NCI-H510A treated with DMSO at 0.1 percent for 48 hours (cell line): ENCODE data around the gene GDPD4.

ENCODE experiments used
- DNase-seq: peaks from one replicate; lab custom pipeline; 2025; lab: John Stamatoyannopoulos, UW

The GDPD4 gene

GRCh38 chr11:77244277-77245027, 57.0 kb downstream of the GDPD4 start:
- DNase-seq: no peak

GRCh38 chr11:77236901-77237300, 64.6 kb downstream of the GDPD4 start:
- DNase-seq: no peak

- no peak for DNase-seq
These were observed 68.5 kb downstream of the GDPD4 start for GRCh38 chr11:77233011-77233410.

- no peak for DNase-seq
These were observed 69.2 kb downstream of the GDPD4 start for GRCh38 chr11:77232242-77232641.

GRCh38 chr11:77231800-77232199, 69.7 kb downstream of the GDPD4 start:
- no peak for DNase-seq

GRCh38 chr11:77230878-77231605, 70.4 kb downstream of the GDPD4 start:
- DNase-seq: no peak

- no peak for DNase-seq
These were observed 77.7 kb downstream of the GDPD4 start for GRCh38 chr11:77223797-77224196.

GRCh38 chr11:77217156-77217555, 84.3 kb downstream of the GDPD4 start:
- DNase-seq: no peak

- no peak for DNase-seq
These were observed 86.4 kb downstream of the GDPD4 start for GRCh38 chr11:77215106-77215505.

GRCh38 chr11:77214557-77214956, 86.9 kb downstream of the GDPD4 start:
- no peak for DNase-seq

GRCh38 chr11:77213589-77214428, 87.7 kb downstream of the GDPD4 start:
- DNase-seq: no peak

- no peak for DNase-seq
These were observed 88.4 kb downstream of the GDPD4 start for GRCh38 chr11:77213029-77213579.

- no peak for DNase-seq
These were observed 89.0 kb downstream of the GDPD4 start for GRCh38 chr11:77212314-77213007.

GRCh38 chr11:77211594-77212251, 89.8 kb downstream of the GDPD4 start:
- no peak for DNase-seq

- no peak for DNase-seq
These were observed 90.4 kb downstream of the GDPD4 start for GRCh38 chr11:77211040-77211451.

- DNase-seq: no peak
These were observed 91.8 kb downstream of the GDPD4 start for GRCh38 chr11:77209663-77210062.

GRCh38 chr11:77208535-77208934, 93.0 kb downstream of the GDPD4 start:
- no peak for DNase-seq

- no peak for DNase-seq
These were observed 93.7 kb downstream of the GDPD4 start for GRCh38 chr11:77207618-77208313.

- no peak for DNase-seq
These were observed 94.4 kb downstream of the GDPD4 start for GRCh38 chr11:77207019-77207485.

GRCh38 chr11:77206264-77207018, 95.0 kb downstream of the GDPD4 start:
- DNase-seq: no peak
